ENCODE results near the gene ATXN1. TPM values are rescaled to one million over a fixed set of nuclear protein-coding genes. Genes with fewer than 3 reads are reported as not detected.

The ATXN1 gene
- polyA plus RNA-seq, 1 donor from 2014 or later = 28.2 TPM

- TF ChIP-seq POLR2AphosphoS5 (IDR thresholded peaks at IDR 0.05) (no peak), EZH2 (IDR thresholded peaks at IDR 0.05; ENCODE audit: borderline replicate concordance, insufficient read depth, low read length, poor library complexity, severe bottlenecking) (no peak), CTCF (IDR thresholded peaks at IDR 0.05; ENCODE audit: poor library complexity, severe bottlenecking) (no peak), MXI1 (conservative IDR thresholded peaks at IDR 0.05; ENCODE audit: poor library complexity, severe bottlenecking) (no peak), REST (IDR thresholded peaks at IDR 0.05; ENCODE audit: borderline replicate concordance) (no peak), RAD21 (conservative IDR thresholded peaks at IDR 0.05) (no peak), SMC3 (conservative IDR thresholded peaks at IDR 0.05; ENCODE audit: poor library complexity) (no peak), EP300 (conservative IDR thresholded peaks at IDR 0.05; ENCODE audit: poor library complexity, severe bottlenecking) (no peak), TAF1 (IDR thresholded peaks at IDR 0.05; ENCODE audit: low read depth) (no peak)
- Histone ChIP-seq H3K4me2 (ENCODE audit: low read length) (no peak overlapping the region), H3K27ac (ENCODE audit: low read length) (no peak overlapping the region), H4K20me1 (ENCODE audit: insufficient read depth) (no peaks in the 10 kb centered on the region), H3F3A (ENCODE audit: insufficient read depth, low read length, poor library complexity, severe bottlenecking) (peaks cover 2% of the 10 kb centered on the region), H3K9ac (ENCODE audit: low read length) (no peak overlapping the region), H3K9me2 (ENCODE audit: insufficient read depth, low read length) (no peaks in the 10 kb centered on the region), H3K36me3 (ENCODE audit: insufficient read depth, low read length) (no peaks in the 10 kb centered on the region), H3K79me2 (replicated peaks; ENCODE audit: insufficient read depth, low read length) (no peaks in the 10 kb centered on the region), H3K9me3 (ENCODE audit: low read length) (no peaks in the 10 kb centered on the region), H3K27me3 (ENCODE audit: insufficient read depth, low read depth, low read length) (no peaks in the 10 kb centered on the region), H3K4me3 (ENCODE audit: low read length) (no peak overlapping the region), H2AFZ (ENCODE audit: low read depth, low read length) (no peak overlapping the region)
Measured at GRCh38 chr6:16572317-16572716, 188.9 kb downstream of the ATXN1 start.

- H3K27ac ChIP-seq (ENCODE audit: low read length) = no peak overlapping the region
- no peak for TF ChIP-seq POLR2AphosphoS5 (IDR thresholded peaks at IDR 0.05)
- TF ChIP-seq RAD21 (conservative IDR thresholded peaks at IDR 0.05) = no peak
- no peak for TF ChIP-seq MXI1 (conservative IDR thresholded peaks at IDR 0.05; ENCODE audit: poor library complexity, severe bottlenecking)
- TF ChIP-seq CTCF (IDR thresholded peaks at IDR 0.05; ENCODE audit: poor library complexity, severe bottlenecking) = no peak
- TF ChIP-seq REST (IDR thresholded peaks at IDR 0.05; ENCODE audit: borderline replicate concordance) = no peak
- TF ChIP-seq SMC3 (conservative IDR thresholded peaks at IDR 0.05; ENCODE audit: poor library complexity) = no peak
- no peak for TF ChIP-seq TAF1 (IDR thresholded peaks at IDR 0.05; ENCODE audit: low read depth)
- TF ChIP-seq EZH2 (IDR thresholded peaks at IDR 0.05; ENCODE audit: borderline replicate concordance, insufficient read depth, low read length, poor library complexity, severe bottlenecking) = no peak
- no peak for TF ChIP-seq EP300 (conservative IDR thresholded peaks at IDR 0.05; ENCODE audit: poor library complexity, severe bottlenecking)
Measured at GRCh38 chr6:16570946-16571345, 190.3 kb downstream of the ATXN1 start.

More at GRCh38 chr6:16570946-16571345, 190.3 kb downstream of the ATXN1 start:
- no peaks in the 10 kb centered on the region for H4K20me1 ChIP-seq (ENCODE audit: insufficient read depth)
- no peaks in the 10 kb centered on the region for H3K27me3 ChIP-seq (ENCODE audit: insufficient read depth, low read depth, low read length)
- no peak overlapping the region for H3K4me3 ChIP-seq (ENCODE audit: low read length)
- H2AFZ ChIP-seq (ENCODE audit: low read depth, low read length) = no peak overlapping the region
- H3K9me2 ChIP-seq (ENCODE audit: insufficient read depth, low read length) = no peaks in the 10 kb centered on the region
- H3K4me2 ChIP-seq (ENCODE audit: low read length) = no peak overlapping the region
- H3K79me2 ChIP-seq (replicated peaks; ENCODE audit: insufficient read depth, low read length) = no peaks in the 10 kb centered on the region
- no peaks in the 10 kb centered on the region for H3K9me3 ChIP-seq (ENCODE audit: low read length)
- peaks cover 2% of the 10 kb centered on the region for H3F3A ChIP-seq (ENCODE audit: insufficient read depth, low read length, poor library complexity, severe bottlenecking)
- no peak overlapping the region for H3K9ac ChIP-seq (ENCODE audit: low read length)
- H3K36me3 ChIP-seq (ENCODE audit: insufficient read depth, low read length) = no peaks in the 10 kb centered on the region

All from neural cell (in vitro differentiated cells).